Measurements from ENCODE around the gene BANP.
"Not testable (repeated sequence)": the region's sequence is repeated elsewhere in the genome, so short reads cannot be mapped to it uniquely, and the experiment has no call there.

Gene BANP

GRCh38 chr16:88019041-88019820, 68.0 kb downstream of the BANP start:
- H2BK120ac ChIP-seq (ENCODE audit: insufficient read depth, low read length, poor library complexity); H3K4ac ChIP-seq (ENCODE audit: low read depth, low read length); H3K4me2 ChIP-seq (ENCODE audit: low read length); H2AFZ ChIP-seq (ENCODE audit: insufficient read depth, low read length, poor library complexity); H3K27ac ChIP-seq (ENCODE audit: low read depth, low read length); H4K91ac ChIP-seq (ENCODE audit: low read depth, low read length); H3K23ac ChIP-seq (ENCODE audit: low read length); H3K4me3 ChIP-seq (ENCODE audit: low read depth, low read length); H3K9ac ChIP-seq (ENCODE audit: low read length); H4K8ac ChIP-seq (ENCODE audit: low read depth, low read length); H2AK5ac ChIP-seq (ENCODE audit: low read length); H2BK5ac ChIP-seq (ENCODE audit: low read depth, low read length, poor library complexity); H3K79me1 ChIP-seq (ENCODE audit: low read length); H3K14ac ChIP-seq (ENCODE audit: low read length); H3K18ac ChIP-seq (ENCODE audit: low read length); H3K27me3 ChIP-seq (ENCODE audit: insufficient read depth, low read length); H2BK12ac ChIP-seq (ENCODE audit: low read length); H3K9me3 ChIP-seq (ENCODE audit: insufficient read depth, low read depth, low read length); H3K4me1 ChIP-seq (ENCODE audit: control insufficient read depth in 1 of 2, insufficient read depth in 2 of 2, low read length in 2 of 2); H4K12ac ChIP-seq (ENCODE audit: low read depth, low read length); H3K79me2 ChIP-seq (ENCODE audit: control insufficient read depth, insufficient read depth, low read length, poor library complexity): not testable (repeated sequence)
- H3K36me3 ChIP-seq (ENCODE audit: control insufficient read depth in 1 of 2, insufficient read depth in 2 of 2, low read length in 2 of 2): peaks cover 47 to 51% of the 10 kb centered on the region in 2 experiments
- DNase-seq: peak; percentile 25 to 48
- WGBS (ENCODE audit: extremely low coverage, insufficient coverage, insufficient read length): no CpG with 5 or more reads among the region's 59 CpGs

- Histone ChIP-seq H3K4me2 (ENCODE audit: low read length) (no peak overlapping the region), H4K8ac (ENCODE audit: low read depth, low read length) (no peak overlapping the region), H3K4me3 (ENCODE audit: low read depth, low read length) (no peak overlapping the region), H3K27me3 (ENCODE audit: insufficient read depth, low read length) (no peaks in the 10 kb centered on the region), H3K9ac (ENCODE audit: low read length) (no peak overlapping the region), H4K91ac (ENCODE audit: low read depth, low read length) (no peak overlapping the region), H3K27ac (ENCODE audit: low read depth, low read length) (no peak overlapping the region), H3K23ac (ENCODE audit: low read length) (no peak overlapping the region), H3K79me2 (ENCODE audit: control insufficient read depth, insufficient read depth, low read length, poor library complexity) (no peaks in the 10 kb centered on the region), H3K9me3 (ENCODE audit: insufficient read depth, low read depth, low read length) (peaks cover 2% of the 10 kb centered on the region), H2BK5ac (ENCODE audit: low read depth, low read length, poor library complexity) (no peak overlapping the region), H3K4ac (ENCODE audit: low read depth, low read length) (no peak overlapping the region), H2AK5ac (ENCODE audit: low read length) (no peak overlapping the region), H3K36me3 (ENCODE audit: control insufficient read depth in 1 of 2, insufficient read depth in 2 of 2, low read length in 2 of 2) (peaks cover 47 to 51% of the 10 kb centered on the region in 2 experiments), H2AFZ (ENCODE audit: insufficient read depth, low read length, poor library complexity) (no peak overlapping the region), H3K14ac (ENCODE audit: low read length) (no peak overlapping the region), H3K4me1 (ENCODE audit: control insufficient read depth in 1 of 2, insufficient read depth in 2 of 2, low read length in 2 of 2) (no peaks in the 10 kb centered on the region), H2BK12ac (ENCODE audit: low read length) (no peak overlapping the region), H3K79me1 (ENCODE audit: low read length) (no peaks in the 10 kb centered on the region), H2BK120ac (ENCODE audit: insufficient read depth, low read length, poor library complexity) (no peak overlapping the region), H3K18ac (ENCODE audit: low read length) (no peak overlapping the region), H4K12ac (ENCODE audit: low read depth, low read length) (no peak overlapping the region)
- WGBS (ENCODE audit: extremely low coverage, insufficient coverage, insufficient read length): no CpG with 5 or more reads among the region's 23 CpGs
- DNase-seq: no peak
Measured at GRCh38 chr16:88019821-88020515, 68.7 kb downstream of the BANP start.

- no peak overlapping the region for H3K27ac ChIP-seq (ENCODE audit: low read depth, low read length)
- H3K14ac ChIP-seq (ENCODE audit: low read length): no peak overlapping the region
- no peak overlapping the region for H4K91ac ChIP-seq (ENCODE audit: low read depth, low read length)
- H3K79me2 ChIP-seq (ENCODE audit: control insufficient read depth, insufficient read depth, low read length, poor library complexity): no peaks in the 10 kb centered on the region
- H2BK5ac ChIP-seq (ENCODE audit: low read depth, low read length, poor library complexity): no peak overlapping the region
- H3K79me1 ChIP-seq (ENCODE audit: low read length): no peaks in the 10 kb centered on the region
- peaks cover 2% of the 10 kb centered on the region for H3K9me3 ChIP-seq (ENCODE audit: insufficient read depth, low read depth, low read length)
- no peak overlapping the region for H2AK5ac ChIP-seq (ENCODE audit: low read length)
- no peak overlapping the region for H3K9ac ChIP-seq (ENCODE audit: low read length)
- no peak overlapping the region for H4K8ac ChIP-seq (ENCODE audit: low read depth, low read length)
- no peak overlapping the region for H3K18ac ChIP-seq (ENCODE audit: low read length)
- H2BK120ac ChIP-seq (ENCODE audit: insufficient read depth, low read length, poor library complexity): no peak overlapping the region
- DNase-seq: no peak
- no peak overlapping the region for H3K23ac ChIP-seq (ENCODE audit: low read length)
- H3K36me3 ChIP-seq (ENCODE audit: control insufficient read depth in 1 of 2, insufficient read depth in 2 of 2, low read length in 2 of 2): peaks cover 47 to 49% of the 10 kb centered on the region in 2 experiments
- H3K4me2 ChIP-seq (ENCODE audit: low read length): no peak overlapping the region
- no peak overlapping the region for H4K12ac ChIP-seq (ENCODE audit: low read depth, low read length)
- no peak overlapping the region for H2BK12ac ChIP-seq (ENCODE audit: low read length)
- no peak overlapping the region for H3K4me3 ChIP-seq (ENCODE audit: low read depth, low read length)
- H3K4me1 ChIP-seq (ENCODE audit: control insufficient read depth in 1 of 2, insufficient read depth in 2 of 2, low read length in 2 of 2): no peaks in the 10 kb centered on the region
- H3K27me3 ChIP-seq (ENCODE audit: insufficient read depth, low read length): no peaks in the 10 kb centered on the region
- no peak overlapping the region for H3K4ac ChIP-seq (ENCODE audit: low read depth, low read length)
- no CpG with 5 or more reads among the region's 10 CpGs for WGBS (ENCODE audit: extremely low coverage, insufficient coverage, insufficient read length)
- no peak overlapping the region for H2AFZ ChIP-seq (ENCODE audit: insufficient read depth, low read length, poor library complexity)
Measured at GRCh38 chr16:88020516-88020885, 69.3 kb downstream of the BANP start.

GRCh38 chr16:88021041-88021970, 70.1 kb downstream of the BANP start:
- not testable (repeated sequence) for H4K8ac ChIP-seq (ENCODE audit: low read depth, low read length); H3K9ac ChIP-seq (ENCODE audit: low read length); H3K4me2 ChIP-seq (ENCODE audit: low read length); H3K27me3 ChIP-seq (ENCODE audit: insufficient read depth, low read length); H3K4me3 ChIP-seq (ENCODE audit: low read depth, low read length); H3K27ac ChIP-seq (ENCODE audit: low read depth, low read length); H3K9me3 ChIP-seq (ENCODE audit: insufficient read depth, low read depth, low read length); H3K79me1 ChIP-seq (ENCODE audit: low read length); H3K4me1 ChIP-seq (ENCODE audit: control insufficient read depth in 1 of 2, insufficient read depth in 2 of 2, low read length in 2 of 2); H2BK5ac ChIP-seq (ENCODE audit: low read depth, low read length, poor library complexity); H3K18ac ChIP-seq (ENCODE audit: low read length); H2AFZ ChIP-seq (ENCODE audit: insufficient read depth, low read length, poor library complexity); H4K12ac ChIP-seq (ENCODE audit: low read depth, low read length); H3K23ac ChIP-seq (ENCODE audit: low read length); H3K79me2 ChIP-seq (ENCODE audit: control insufficient read depth, insufficient read depth, low read length, poor library complexity); H3K14ac ChIP-seq (ENCODE audit: low read length); H2AK5ac ChIP-seq (ENCODE audit: low read length); H4K91ac ChIP-seq (ENCODE audit: low read depth, low read length); H2BK12ac ChIP-seq (ENCODE audit: low read length); H2BK120ac ChIP-seq (ENCODE audit: insufficient read depth, low read length, poor library complexity)
- peak in 1 of 2 donors; percentile 50 for DNase-seq
- H3K36me3 ChIP-seq (ENCODE audit: control insufficient read depth in 1 of 2, insufficient read depth in 2 of 2, low read length in 2 of 2): peaks cover 47% of the 10 kb centered on the region in 2 experiments
- H3K4ac ChIP-seq (ENCODE audit: low read depth, low read length): peak overlapping the region; percentile 22
- WGBS (ENCODE audit: extremely low coverage, insufficient coverage, insufficient read length): no CpG with 5 or more reads among the region's 26 CpGs

Measured in trophoblast cell (in vitro differentiated cells and primary cell).